Rectal smooth muscle tissue (tissue), 1 donor: ENCODE results near the gene PACRG.

Experiments
- H3K27ac ChIP-seq: one replicate; pipeline ENCODE4 v1.7.0; 2013; ENCODE audit warnings: low read depth, low read length, inconsistent platforms
- H3K27me3 ChIP-seq: one replicate; pipeline ENCODE4 v1.7.0; 2013; ENCODE audit warnings: low read length; ENCODE audit not compliant: control insufficient read depth, insufficient read depth
- H3K36me3 ChIP-seq: one replicate; pipeline ENCODE4 v1.7.0; 2013; ENCODE audit warnings: low read length; ENCODE audit not compliant: control insufficient read depth, insufficient read depth
- H3K4me1 ChIP-seq: one replicate; pipeline ENCODE4 v1.7.0; 2013; ENCODE audit warnings: low read length; ENCODE audit not compliant: control insufficient read depth, insufficient read depth
- H3K4me3 ChIP-seq: one replicate; pipeline ENCODE4 v1.7.0; 2013; ENCODE audit warnings: low read length
- H3K9ac ChIP-seq: one replicate; pipeline ENCODE4 v1.7.0; 2013; ENCODE audit warnings: low read length

The PACRG gene

GRCh38 chr6:162697872-162698403 is 29.8 kb upstream of the PACRG start:
- Histone ChIP-seq H3K27ac (no peak overlapping the region), H3K4me1 (no peaks in the 10 kb centered on the region), H3K4me3 (no peak overlapping the region), H3K36me3 (no peaks in the 10 kb centered on the region), H3K27me3 (no peaks in the 10 kb centered on the region), H3K9ac (no peak overlapping the region)

- no peak overlapping the region for H3K27ac ChIP-seq
- no peaks in the 10 kb centered on the region for H3K36me3 ChIP-seq
Measured at GRCh38 chr6:162698440-162698839, 29.3 kb upstream of the PACRG start.

DNA sequence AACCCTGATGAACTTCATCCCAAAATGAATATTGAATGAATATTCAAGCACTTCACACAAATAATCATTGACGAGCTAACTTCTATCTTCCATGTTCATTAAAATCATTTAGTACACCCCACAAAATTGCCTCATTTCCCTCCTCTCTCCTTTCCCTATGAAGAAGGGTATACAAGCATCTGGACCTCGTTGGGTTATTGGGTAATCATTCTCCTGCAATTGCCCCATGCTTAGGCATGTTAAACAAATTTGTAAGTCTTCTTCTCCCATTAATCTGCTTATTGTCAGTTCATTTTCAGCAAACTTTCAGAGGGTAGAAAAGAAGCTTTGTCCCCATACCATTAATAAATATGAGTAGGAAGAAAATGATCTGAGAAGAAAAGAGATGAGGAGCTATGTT is 27.8 kb upstream of the PACRG start:
- Histone ChIP-seq H3K27me3 (no peaks in the 10 kb centered on the region), H3K27ac (no peak overlapping the region), H3K9ac (no peak overlapping the region), H3K36me3 (no peaks in the 10 kb centered on the region), H3K4me3 (no peak overlapping the region), H3K4me1 (no peaks in the 10 kb centered on the region)

More at GRCh38 chr6:162698440-162698839, 29.3 kb upstream of the PACRG start:
- H3K4me3 ChIP-seq, result no peak overlapping the region
- no peaks in the 10 kb centered on the region for H3K4me1 ChIP-seq
- no peak overlapping the region for H3K9ac ChIP-seq
- H3K27me3 ChIP-seq, result no peaks in the 10 kb centered on the region

- H3K4me3 ChIP-seq, result no peak overlapping the region
- no peaks in the 10 kb centered on the region for H3K27me3 ChIP-seq
- H3K4me1 ChIP-seq, result no peaks in the 10 kb centered on the region
- no peak overlapping the region for H3K9ac ChIP-seq
- H3K36me3 ChIP-seq, result no peaks in the 10 kb centered on the region
- H3K27ac ChIP-seq, result no peak overlapping the region
Measured at GRCh38 chr6:162700966-162701365, 26.8 kb upstream of the PACRG start.

DNA sequence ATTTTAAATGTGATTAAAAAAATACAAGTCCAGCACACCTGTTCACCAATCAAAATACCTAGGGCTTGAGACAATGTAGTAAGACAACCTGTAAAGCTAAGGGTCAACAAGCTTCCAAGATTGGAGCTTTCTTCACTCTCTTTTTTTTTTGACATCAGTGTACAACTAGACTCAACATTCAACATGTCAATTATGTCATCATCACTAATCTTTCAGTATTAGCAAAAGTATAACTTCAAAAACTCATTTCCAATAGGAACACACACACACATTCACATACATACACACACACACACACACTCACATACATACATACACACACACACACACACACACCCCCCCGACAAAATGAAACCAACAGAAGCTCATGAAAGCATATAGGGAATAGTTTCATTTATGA is 26.2 kb upstream of the PACRG start:
- Histone ChIP-seq H3K36me3 (no peaks in the 10 kb centered on the region), H3K4me3 (no peak overlapping the region), H3K27ac (no peak overlapping the region), H3K9ac (no peak overlapping the region), H3K27me3 (no peaks in the 10 kb centered on the region), H3K4me1 (no peaks in the 10 kb centered on the region)

DNA sequence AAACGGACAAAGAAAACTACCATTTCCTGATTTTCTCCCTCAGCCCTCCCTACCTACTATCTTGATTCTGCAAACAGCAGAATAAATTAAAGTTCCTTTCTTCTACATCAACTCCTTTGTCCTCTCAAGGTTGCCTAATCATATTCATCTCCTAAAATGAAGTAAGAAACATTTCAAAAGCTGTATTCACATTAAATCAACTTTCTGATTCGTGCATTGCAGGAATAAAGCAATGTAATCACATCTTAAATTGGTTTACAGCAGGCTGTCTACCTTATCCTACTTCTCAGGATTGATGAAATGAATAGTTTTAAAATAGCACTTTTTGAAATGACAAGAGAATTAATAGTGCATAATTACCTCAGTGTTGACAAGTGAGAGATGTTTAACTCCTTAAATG is 25.3 kb upstream of the PACRG start:
- Histone ChIP-seq H3K9ac (no peak overlapping the region), H3K27ac (no peak overlapping the region), H3K27me3 (no peaks in the 10 kb centered on the region), H3K4me1 (no peaks in the 10 kb centered on the region), H3K4me3 (no peak overlapping the region), H3K36me3 (no peaks in the 10 kb centered on the region)

GRCh38 chr6:162704001-162704400 is 23.8 kb upstream of the PACRG start:
- no peaks in the 10 kb centered on the region for H3K27me3 ChIP-seq
- no peak overlapping the region for H3K4me3 ChIP-seq
- H3K9ac ChIP-seq, result no peak overlapping the region
- no peaks in the 10 kb centered on the region for H3K4me1 ChIP-seq
- H3K27ac ChIP-seq, result no peak overlapping the region
- H3K36me3 ChIP-seq, result no peaks in the 10 kb centered on the region

DNA sequence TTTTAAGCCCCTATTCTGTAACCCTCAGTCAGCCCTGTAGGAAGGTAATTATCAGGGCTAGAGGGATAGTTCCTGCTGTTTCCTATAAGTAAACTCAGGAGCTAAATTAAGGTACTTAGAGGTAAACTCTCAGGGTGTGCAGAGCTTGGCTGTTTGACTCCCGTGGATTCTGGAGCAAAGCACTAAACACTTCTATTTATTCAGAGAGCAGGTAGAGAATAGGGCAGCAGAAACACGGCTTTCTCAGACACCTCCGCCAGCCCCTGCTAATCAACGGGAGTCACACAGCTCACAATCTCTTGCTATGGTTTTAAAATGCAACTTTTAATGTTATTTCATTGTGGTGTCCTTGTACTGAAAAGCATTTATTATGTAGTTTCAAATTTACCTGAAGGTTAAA is 22.0 kb upstream of the PACRG start:
- H3K27ac ChIP-seq, result no peak overlapping the region
- no peaks in the 10 kb centered on the region for H3K27me3 ChIP-seq
- no peaks in the 10 kb centered on the region for H3K36me3 ChIP-seq
- no peaks in the 10 kb centered on the region for H3K4me1 ChIP-seq
- no peak overlapping the region for H3K4me3 ChIP-seq
- H3K9ac ChIP-seq, result no peak overlapping the region

GRCh38 chr6:162706232-162706631 is 21.5 kb upstream of the PACRG start:
- no peaks in the 10 kb centered on the region for H3K4me1 ChIP-seq
- no peaks in the 10 kb centered on the region for H3K27me3 ChIP-seq
- peak overlapping the region; percentile 42 for H3K27ac ChIP-seq
- no peak overlapping the region for H3K9ac ChIP-seq
- no peaks in the 10 kb centered on the region for H3K36me3 ChIP-seq
- H3K4me3 ChIP-seq, result no peak overlapping the region

DNA sequence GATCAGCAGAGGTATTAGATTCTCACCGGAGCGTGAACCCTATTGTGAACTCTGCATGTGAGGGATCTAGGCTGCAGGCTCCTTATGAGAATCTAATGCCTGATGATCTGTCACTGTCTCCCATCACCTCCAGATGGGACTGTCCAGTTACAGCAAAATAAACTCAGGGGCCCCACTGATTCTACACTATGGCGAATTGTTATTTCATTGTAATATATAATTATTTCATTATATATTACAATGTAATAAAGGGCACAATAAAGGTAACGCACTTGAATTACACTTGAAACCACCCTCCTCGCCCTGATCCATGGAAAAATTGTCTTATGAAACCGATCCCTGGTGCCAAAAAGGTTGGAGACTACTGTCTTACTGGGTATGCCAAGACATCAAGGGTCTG is 18.8 kb upstream of the PACRG start:
- H3K36me3 ChIP-seq, result no peaks in the 10 kb centered on the region
- no peaks in the 10 kb centered on the region for H3K27me3 ChIP-seq
- no peak overlapping the region for H3K27ac ChIP-seq
- H3K9ac ChIP-seq, result no peak overlapping the region
- H3K4me1 ChIP-seq, result no peaks in the 10 kb centered on the region
- H3K4me3 ChIP-seq, result no peak overlapping the region

- H3K4me1 ChIP-seq, result no peaks in the 10 kb centered on the region
- H3K27ac ChIP-seq, result no peak overlapping the region
- no peaks in the 10 kb centered on the region for H3K27me3 ChIP-seq
- H3K9ac ChIP-seq, result no peak overlapping the region
- no peak overlapping the region for H3K4me3 ChIP-seq
- H3K36me3 ChIP-seq, result no peaks in the 10 kb centered on the region
Measured at GRCh38 chr6:162709431-162709830, 18.3 kb upstream of the PACRG start.

- Histone ChIP-seq H3K27ac (no peak overlapping the region), H3K36me3 (no peaks in the 10 kb centered on the region), H3K27me3 (no peaks in the 10 kb centered on the region), H3K4me3 (no peak overlapping the region), H3K4me1 (no peaks in the 10 kb centered on the region), H3K9ac (no peak overlapping the region)
Measured at GRCh38 chr6:162710419-162710818, 17.4 kb upstream of the PACRG start.

- no peak overlapping the region for H3K27ac ChIP-seq
- no peaks in the 10 kb centered on the region for H3K36me3 ChIP-seq
- no peaks in the 10 kb centered on the region for H3K4me1 ChIP-seq
- H3K4me3 ChIP-seq, result no peak overlapping the region
- no peak overlapping the region for H3K9ac ChIP-seq
- no peaks in the 10 kb centered on the region for H3K27me3 ChIP-seq
Measured at GRCh38 chr6:162710936-162711335, 16.8 kb upstream of the PACRG start.
